ENCODE data around the gene ANGPTL4.
A peak's percentile ranks its signal among the peaks of the same experiment; 100 is the strongest.
"Not testable (repeated sequence)": the region's sequence is repeated elsewhere in the genome, so short reads cannot be mapped to it uniquely, and the experiment has no call there.

ANGPTL4 gene

GRCh38 chr19:8391198-8392016, 27.5 kb downstream of the ANGPTL4 start:
- DNase-seq: no peak

- DNase-seq: no peak
These were observed 28.1 kb downstream of the ANGPTL4 start for GRCh38 chr19:8392017-8392591.

- DNase-seq: no peak
These were observed 29.4 kb downstream of the ANGPTL4 start for GRCh38 chr19:8393192-8393870.

GRCh38 chr19:8393871-8394250, 29.9 kb downstream of the ANGPTL4 start:
- DNase-seq: no peak

- no peak for DNase-seq
These were observed 31.7 kb downstream of the ANGPTL4 start for GRCh38 chr19:8395621-8396082.

GRCh38 chr19:8396185-8396562, 32.2 kb downstream of the ANGPTL4 start:
- no peak for DNase-seq

- DNase-seq: no peak
These were observed 32.7 kb downstream of the ANGPTL4 start for GRCh38 chr19:8396563-8397203.

- DNase-seq: no peak
These were observed 33.3 kb downstream of the ANGPTL4 start for GRCh38 chr19:8397271-8397670.

GRCh38 chr19:8397746-8398310, 33.9 kb downstream of the ANGPTL4 start:
- no peak for DNase-seq

GRCh38 chr19:8398311-8398771, 34.4 kb downstream of the ANGPTL4 start:
- DNase-seq: no peak

- no peak for DNase-seq
These were observed 35.8 kb downstream of the ANGPTL4 start for GRCh38 chr19:8399681-8400188.

- DNase-seq: no peak
These were observed 38.0 kb downstream of the ANGPTL4 start for GRCh38 chr19:8401981-8402411.

- no peak for DNase-seq
These were observed 39.3 kb downstream of the ANGPTL4 start for GRCh38 chr19:8403098-8403819.

- DNase-seq: no peak
These were observed 39.8 kb downstream of the ANGPTL4 start for GRCh38 chr19:8403820-8404109.

GRCh38 chr19:8404391-8405151, 40.6 kb downstream of the ANGPTL4 start:
- no peak for DNase-seq

- not testable (repeated sequence) for DNase-seq
These were observed 46.8 kb downstream of the ANGPTL4 start for GRCh38 chr19:8410718-8411117.

GRCh38 chr19:8412783-8413628, 49.1 kb downstream of the ANGPTL4 start, which contains the start of gene MARCHF2:
TSS of gene MARCHF2 (plus strand) at chr19:8413305. CDS start at chr19:8421841, 8,536 bp downstream.
- DNase-seq: peak; percentile 93

GRCh38 chr19:8413629-8413995, 49.7 kb downstream of the ANGPTL4 start:
- no peak for DNase-seq

GRCh38 chr19:8416796-8417195, 52.8 kb downstream of the ANGPTL4 start:
- DNase-seq: no peak

All from NCI-H1105 (cell line).